GM19035 (cell line): Measurements from ENCODE around the gene DGKI.

Experiments used
- ATAC-seq: cut with Tn5 transposase; IDR thresholded peaks from one replicate; pipeline ENCODE4 v1.9.1; 2021; ENCODE audit not compliant: unreplicated experiment

The DGKI gene

DNA sequence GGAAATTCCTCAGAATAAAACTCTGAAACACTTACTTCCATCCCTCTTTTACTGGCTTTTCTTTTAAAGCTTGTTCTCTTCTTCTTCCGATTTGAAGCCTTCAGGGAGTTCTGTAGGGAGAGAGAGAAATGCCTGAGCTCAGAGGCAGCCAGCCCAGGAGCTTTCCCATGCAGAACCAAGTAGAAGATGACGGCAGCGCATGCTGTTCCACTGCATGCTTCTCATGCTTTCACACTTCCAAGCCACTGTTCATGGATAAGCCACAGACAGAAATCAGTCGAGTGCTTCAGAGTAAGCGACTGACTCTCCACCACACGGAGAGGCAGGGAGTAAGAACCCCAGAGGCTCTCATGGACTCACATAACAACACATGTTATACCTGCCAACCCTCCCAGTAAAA, 237.3 kb downstream of the DGKI start:
- ATAC-seq, result no peak

DNA sequence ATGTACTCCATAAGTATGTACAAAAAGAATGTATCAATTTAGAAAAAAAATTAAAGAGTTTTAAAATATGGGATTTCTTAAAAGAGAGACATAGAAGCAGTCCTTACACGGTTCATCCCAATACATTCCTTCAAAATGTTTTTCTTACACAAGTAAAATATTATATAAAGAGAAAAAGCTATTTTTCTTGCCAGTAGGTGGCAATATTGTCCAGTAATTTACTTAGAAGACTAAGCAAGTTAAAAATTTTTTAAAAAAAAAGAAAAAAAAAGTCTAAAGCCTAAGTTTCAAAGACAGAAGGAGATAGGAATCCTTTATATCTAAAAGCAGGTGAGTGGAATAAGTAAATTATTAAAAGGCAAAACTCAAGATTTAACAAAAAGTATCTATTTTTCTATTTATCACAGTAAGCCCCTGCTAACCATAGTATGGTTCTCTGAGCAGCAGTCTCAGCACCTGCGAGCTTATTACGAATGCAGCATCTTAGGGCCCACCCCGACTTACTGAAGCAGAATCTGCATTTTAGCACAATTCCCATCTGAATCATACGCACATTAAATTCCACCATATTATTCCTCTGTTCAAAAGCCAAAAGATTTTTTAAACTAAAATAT, 240.6 kb downstream of the DGKI start:
- no peak for ATAC-seq

DNA sequence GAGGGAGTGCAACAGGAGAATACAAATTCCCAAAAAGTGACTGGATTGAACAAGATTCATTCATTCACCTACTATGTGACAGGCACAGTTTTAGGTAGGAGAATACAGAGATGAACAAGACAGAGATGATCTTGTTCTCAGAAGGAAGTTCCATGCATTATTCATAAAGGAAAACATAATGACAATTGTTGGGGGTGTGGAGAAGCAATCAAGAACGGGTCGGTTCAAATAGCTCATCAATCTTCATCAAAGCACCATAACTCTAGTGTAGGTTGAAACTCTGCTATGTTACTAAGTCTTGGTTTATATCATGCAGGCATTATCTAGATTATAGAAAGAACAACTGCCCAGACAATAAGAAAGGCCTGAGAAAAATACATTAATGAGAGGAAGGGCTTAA, 243.7 kb downstream of the DGKI start:
- no peak for ATAC-seq

DNA sequence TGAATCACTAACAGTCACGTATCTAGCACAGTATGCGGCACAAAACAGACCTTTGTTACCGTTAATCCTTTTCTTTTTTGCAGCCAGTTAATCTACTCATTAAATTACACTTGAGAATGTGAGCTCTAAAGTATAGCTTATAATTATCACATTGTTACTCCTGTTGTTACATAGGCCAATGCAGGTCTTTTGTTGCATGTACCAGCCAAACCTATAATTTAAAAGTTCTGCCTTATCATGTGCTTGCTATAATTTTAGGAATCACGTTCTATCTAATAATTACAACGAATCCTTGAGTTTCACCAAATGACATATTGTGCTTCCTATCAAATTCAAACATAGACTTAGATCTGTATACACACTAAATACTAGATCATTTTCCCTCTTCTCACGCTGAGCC, 245.1 kb downstream of the DGKI start:
- ATAC-seq, result no peak

- no peak for ATAC-seq
Measured at GRCh38 chr7:137597856-137598255, 248.9 kb downstream of the DGKI start.

GRCh38 chr7:137593115-137593711, 253.6 kb downstream of the DGKI start:
- no peak for ATAC-seq

DNA sequence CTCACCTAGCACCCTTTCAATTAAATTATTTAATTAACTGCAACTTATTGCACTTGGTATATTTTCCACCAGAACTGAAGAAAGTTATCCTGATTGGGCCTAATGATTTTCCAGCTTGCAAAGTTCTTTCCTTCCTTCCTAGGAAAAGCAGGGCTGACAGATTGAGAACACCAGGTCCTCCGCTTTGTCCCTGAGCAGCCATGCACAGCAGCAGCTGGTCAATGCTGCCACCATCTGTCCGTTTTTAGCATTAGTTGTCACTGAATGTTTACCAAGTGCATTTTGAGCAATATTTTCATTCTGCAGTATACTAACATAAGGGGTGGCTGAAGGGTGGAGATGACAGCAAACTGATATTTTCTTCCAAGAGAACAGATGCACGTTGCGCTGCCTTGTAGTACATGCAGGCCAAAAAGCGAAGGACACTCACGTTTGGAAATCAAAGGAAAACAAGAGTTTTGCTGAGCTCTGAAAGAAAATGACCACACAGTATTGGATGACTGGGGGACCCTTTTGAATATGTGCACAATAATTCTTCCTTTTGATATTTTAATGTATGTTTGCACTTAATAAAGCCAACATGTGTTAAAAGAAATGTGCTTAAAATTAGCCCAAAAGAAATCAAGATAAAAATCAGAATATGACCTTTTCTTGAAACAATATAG, 254.4 kb downstream of the DGKI start:
- ATAC-seq, result peak; percentile 74

DNA sequence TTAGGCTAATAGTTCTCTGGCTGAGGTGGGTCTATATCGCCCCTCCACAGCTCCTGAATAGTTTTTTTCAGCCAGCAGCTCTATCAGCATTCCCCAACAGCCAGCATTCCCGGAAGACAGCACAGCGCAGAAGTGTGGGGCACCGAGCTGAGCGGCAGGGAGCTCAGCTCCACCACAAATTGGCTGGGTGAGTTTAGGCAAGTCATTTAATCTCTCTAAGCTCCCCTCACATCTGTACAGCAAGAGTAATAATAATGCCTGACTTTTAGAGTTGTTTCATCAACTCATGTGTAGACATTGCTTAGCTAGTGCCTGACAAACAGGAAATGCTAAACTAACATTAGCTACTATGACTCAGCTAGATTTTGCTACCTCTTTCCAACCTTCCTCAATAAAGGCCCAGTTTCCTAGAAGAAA, 255.3 kb downstream of the DGKI start:
- no peak for ATAC-seq

- no peak for ATAC-seq
Measured at GRCh38 chr7:137590756-137591305, 255.9 kb downstream of the DGKI start.

- no peak for ATAC-seq
Measured at GRCh38 chr7:137590071-137590755, 256.6 kb downstream of the DGKI start.

DNA sequence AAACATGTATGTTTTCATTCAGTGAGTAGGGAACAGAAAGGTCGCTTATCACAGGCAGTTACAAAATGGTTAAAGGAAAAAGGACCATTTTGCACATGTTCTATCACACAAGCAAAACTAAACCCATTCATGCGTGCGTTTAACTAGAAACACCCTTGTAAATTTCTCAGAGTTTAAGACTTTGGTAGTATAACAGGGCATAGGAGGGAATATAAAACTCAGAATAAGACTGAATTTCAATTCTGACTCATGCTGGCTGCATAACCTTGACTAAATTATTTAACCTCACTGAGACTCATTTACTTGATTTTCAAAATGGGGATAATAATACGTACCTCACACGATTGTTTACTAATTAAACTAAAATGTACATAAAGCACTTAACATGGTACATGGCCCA, 259.4 kb downstream of the DGKI start:
- no peak for ATAC-seq

- no peak for ATAC-seq
Measured at GRCh38 chr7:137585591-137585990, 261.2 kb downstream of the DGKI start.

- no peak for ATAC-seq
Measured at GRCh38 chr7:137583172-137583571, 263.6 kb downstream of the DGKI start.

GRCh38 chr7:137579913-137580640, 266.7 kb downstream of the DGKI start:
- ATAC-seq, result no peak

- no peak for ATAC-seq
Measured at GRCh38 chr7:137578541-137578940, 268.2 kb downstream of the DGKI start.

GRCh38 chr7:137577184-137577583, 269.6 kb downstream of the DGKI start:
- no peak for ATAC-seq

DNA sequence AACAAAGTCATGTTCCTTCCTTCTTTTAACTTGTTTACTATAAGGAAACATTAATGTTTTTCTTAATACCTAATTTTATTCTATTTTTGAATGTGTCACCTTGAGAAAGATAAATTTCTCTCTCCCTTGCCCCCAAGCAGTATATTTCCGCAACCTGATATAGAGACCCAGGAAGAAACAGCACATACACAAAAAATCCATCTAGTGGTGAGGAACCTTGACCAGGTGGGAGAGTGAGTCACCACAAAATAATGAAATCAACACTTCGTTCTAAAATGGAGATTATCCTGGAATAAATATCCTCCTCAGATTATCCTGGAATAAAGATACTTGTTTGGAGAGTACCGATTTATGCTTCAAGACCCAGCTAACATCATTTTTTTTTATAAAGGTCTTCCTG, 270.3 kb downstream of the DGKI start:
- ATAC-seq, result no peak

DNA sequence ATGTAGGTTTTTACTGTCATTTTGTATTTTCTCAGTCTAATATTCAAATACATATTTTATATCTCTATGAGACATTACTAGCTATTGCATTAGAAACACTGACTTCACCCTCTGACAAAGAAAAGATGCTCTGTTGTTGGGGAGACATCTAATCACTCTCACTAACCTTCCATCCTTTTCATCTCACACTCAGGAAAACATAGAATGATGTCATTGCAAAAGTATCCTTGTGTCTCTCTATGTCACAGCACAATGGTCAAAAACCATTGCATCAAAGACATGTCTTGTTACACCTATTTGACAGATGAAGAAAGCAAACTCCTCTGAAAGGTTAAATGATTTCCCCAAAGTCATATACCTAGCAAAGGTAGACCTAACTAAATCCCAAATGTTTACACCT, 272.0 kb downstream of the DGKI start:
- ATAC-seq, result no peak

- no peak for ATAC-seq
Measured at GRCh38 chr7:137572056-137572784, 274.6 kb downstream of the DGKI start.

- ATAC-seq, result no peak
Measured at GRCh38 chr7:137564677-137565076, 282.1 kb downstream of the DGKI start.
